CD4-positive, alpha-beta T cell treated with Interleukin-6 for 4 hours (primary cell): Measurements from ENCODE around the gene NOTCH4.

Source experiments
- DNase-seq: peaks from one replicate; pipeline ENCODE4 v3.0.0-alpha.2; 2020; ENCODE audit warnings: mixed read lengths

NOTCH4 gene

DNA sequence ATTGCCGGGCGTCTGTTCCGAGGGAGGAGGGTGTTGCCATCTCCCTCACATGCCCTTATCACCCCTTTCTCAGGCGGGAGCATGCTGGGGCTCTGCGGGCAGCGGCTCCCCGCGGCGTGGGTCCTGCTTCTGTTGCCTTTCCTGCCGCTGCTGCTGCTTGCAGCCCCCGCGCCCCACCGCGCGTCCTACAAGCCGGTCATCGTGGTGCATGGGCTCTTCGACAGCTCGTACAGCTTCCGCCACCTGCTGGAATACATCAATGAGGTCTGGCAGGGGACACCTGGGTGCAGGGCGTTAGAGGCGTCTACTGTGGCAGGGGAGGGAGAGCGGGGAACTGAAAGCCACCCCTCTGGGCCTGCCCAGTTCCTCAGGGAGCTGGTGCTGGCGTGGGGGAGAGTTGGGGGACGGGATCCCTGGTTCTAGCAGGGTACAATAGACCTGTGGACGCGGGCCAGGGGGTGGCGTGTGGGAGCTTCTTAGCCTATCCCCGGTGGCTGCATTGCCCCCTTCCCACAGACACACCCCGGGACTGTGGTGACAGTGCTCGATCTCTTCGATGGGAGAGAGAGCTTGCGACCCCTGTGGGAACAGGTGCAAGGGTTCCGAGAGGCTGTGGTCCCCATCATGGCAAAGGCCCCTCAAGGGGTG lies 69.2 kb downstream of the NOTCH4 start:
- DNase-seq = peak; percentile 75

- DNase-seq = peak; percentile 73
Observed at GRCh38 chr6:32153564-32154513, 70.0 kb downstream of the NOTCH4 start, which contains the start of gene PPT2. Gene PPT2 (plus strand): TSS chr6:32154141. CDS start chr6:32154595, 454 bp downstream.

GRCh38 chr6:32152769-32153563 lies 70.9 kb downstream of the NOTCH4 start:
- DNase-seq = no peak

GRCh38 chr6:32151863-32152768 lies 71.8 kb downstream of the NOTCH4 start, which contains the start of gene PRRT1:
Gene PRRT1 (minus strand): TSS chr6:32151939. CDS start chr6:32151827, 112 bp downstream.
- DNase-seq = peak; percentile 40

GRCh38 chr6:32151181-32151862 lies 72.5 kb downstream of the NOTCH4 start:
- no peak for DNase-seq

GRCh38 chr6:32149932-32150870 lies 73.7 kb downstream of the NOTCH4 start:
- no peak for DNase-seq

GRCh38 chr6:32149092-32149755 lies 74.6 kb downstream of the NOTCH4 start:
- DNase-seq = no peak

GRCh38 chr6:32148289-32149091 lies 75.4 kb downstream of the NOTCH4 start:
- peak; percentile 72 for DNase-seq

GRCh38 chr6:32147401-32148132 lies 76.3 kb downstream of the NOTCH4 start:
- DNase-seq = no peak

DNA sequence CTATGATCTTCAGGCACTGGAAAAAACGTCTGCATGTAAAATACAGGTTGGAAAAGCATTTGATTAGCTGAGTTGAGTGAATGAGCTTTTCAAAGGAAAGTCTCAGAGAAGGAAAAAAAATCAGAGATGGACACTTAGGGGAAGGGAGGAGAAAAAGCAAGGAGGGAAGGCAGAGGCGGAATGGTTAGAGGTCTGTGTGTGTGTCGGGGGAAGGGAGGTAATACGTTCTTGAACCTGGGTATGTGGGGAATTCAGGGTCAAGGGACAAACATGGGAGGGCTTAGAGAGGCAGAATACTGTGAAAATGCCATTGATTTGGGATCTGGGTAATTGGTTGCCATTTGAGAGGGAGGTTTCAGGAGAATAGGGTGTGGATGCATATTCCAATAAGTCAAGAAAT lies 77.2 kb downstream of the NOTCH4 start:
- DNase-seq = no peak

- no peak for DNase-seq
Observed at GRCh38 chr6:32146287-32146686, 77.6 kb downstream of the NOTCH4 start.
